ENCODE results near the gene KDM4B. TPM values are rescaled to one million over a fixed set of nuclear protein-coding genes. Genes with fewer than 3 reads are reported as not detected.
"Not testable (repeated sequence)": the region's sequence is repeated elsewhere in the genome, so short reads cannot be mapped to it uniquely, and the experiment has no call there.

Gene KDM4B
- total RNA-seq, 1 donor from 2014 or later: 21.2 TPM

DNA sequence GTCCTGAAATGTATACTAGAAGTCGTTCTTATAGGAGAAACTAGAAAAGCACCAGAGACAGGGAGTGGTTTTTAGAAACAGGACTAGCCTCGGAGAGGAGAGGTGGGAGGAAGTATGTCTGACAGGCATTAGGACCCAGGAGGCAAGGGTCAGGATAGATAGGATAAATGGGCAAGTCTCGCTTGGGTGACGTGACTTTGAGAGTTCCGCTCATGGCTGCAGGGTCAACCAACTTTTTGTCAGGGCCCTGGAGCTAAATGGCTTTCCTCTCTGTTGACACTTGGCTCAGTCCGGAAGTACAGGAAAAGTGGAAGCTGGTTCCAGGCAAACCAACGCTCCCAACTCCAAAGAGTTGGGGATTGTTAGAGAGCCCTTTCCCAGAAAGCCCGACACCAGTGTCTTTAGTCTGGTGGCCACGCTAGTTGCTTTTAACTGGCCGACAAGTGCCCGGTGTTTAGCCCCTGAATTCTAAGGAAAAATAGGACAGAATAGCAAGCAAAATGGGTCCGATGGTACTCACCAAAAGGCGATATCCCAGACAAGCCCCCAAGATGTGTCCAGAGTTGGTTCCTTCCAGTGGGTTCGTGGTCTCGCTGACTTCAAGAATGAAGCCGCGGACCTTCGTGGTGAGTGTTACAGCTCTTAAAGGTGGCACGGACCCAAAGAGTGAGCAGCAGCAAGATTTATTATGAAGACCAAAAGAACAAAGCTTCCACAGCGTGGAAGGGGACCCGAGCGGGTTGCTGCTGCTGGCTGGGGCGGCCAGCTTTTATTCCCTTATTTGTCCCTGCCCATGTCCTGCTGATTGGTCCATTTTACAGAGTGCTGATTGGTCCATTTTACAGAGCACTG is 196.2 kb downstream of the KDM4B start:
- H3K4me3 ChIP-seq (ENCODE audit: low read depth, low read length); H3K36me3 ChIP-seq (ENCODE audit: control insufficient read depth, insufficient read depth, low read length); H3K27me3 ChIP-seq (ENCODE audit: control insufficient read depth, insufficient read depth, low read length); DNase-seq (ENCODE audit: low read depth): not testable (repeated sequence)

DNA sequence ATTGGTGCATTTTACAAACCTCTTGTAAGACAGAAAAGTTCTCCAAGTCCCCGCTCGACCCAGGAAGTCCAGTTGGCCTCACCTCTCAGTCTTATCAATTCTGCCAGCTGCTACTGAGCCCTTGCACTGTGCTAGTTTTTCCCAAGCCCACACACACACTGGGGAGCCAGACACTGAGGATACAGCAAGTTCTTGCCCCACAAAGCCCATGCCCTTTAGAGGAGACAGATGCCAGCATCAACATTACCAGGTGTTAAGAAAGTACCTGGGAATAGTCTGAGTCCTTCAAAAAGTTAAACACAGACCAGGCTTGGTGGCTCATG is 196.7 kb downstream of the KDM4B start:
- TF ChIP-seq CTCF (IDR thresholded peaks at IDR 0.05; ENCODE audit: insufficient read depth, low read length, poor library complexity, severe bottlenecking): no peak
- no peak for DNase-seq (ENCODE audit: low read depth)

DNA sequence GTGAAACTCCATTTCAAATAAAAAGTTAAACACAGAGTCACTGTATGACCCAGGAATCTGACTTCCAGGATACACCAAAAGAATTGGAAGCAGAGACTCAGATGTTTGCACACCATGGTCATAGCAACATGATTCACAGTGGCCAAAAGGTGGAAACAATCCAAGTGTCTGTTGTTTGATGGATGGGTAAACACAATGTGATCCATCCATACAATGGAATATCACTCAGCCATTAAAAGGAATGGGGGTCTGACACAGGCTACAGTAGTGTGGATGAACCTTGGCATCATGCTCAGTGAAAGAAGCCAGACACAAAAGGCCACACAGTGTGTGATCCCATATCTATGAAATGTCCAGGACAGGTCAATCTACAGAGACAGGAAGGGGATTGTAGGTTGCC is 197.3 kb downstream of the KDM4B start:
- H3K27me3 ChIP-seq (ENCODE audit: control insufficient read depth, insufficient read depth, low read length): no peaks in the 10 kb centered on the region
- DNase-seq (ENCODE audit: low read depth): no peak
- H3K4me3 ChIP-seq (ENCODE audit: low read depth, low read length): no peak overlapping the region
- H3K36me3 ChIP-seq (ENCODE audit: control insufficient read depth, insufficient read depth, low read length): no peaks in the 10 kb centered on the region
- no peak for TF ChIP-seq CTCF (IDR thresholded peaks at IDR 0.05; ENCODE audit: insufficient read depth, low read length, poor library complexity, severe bottlenecking)

More for the DNA sequence above, 196.7 kb downstream of the KDM4B start:
- H3K4me3 ChIP-seq (ENCODE audit: low read depth, low read length): no peak overlapping the region
- H3K27me3 ChIP-seq (ENCODE audit: control insufficient read depth, insufficient read depth, low read length): no peaks in the 10 kb centered on the region
- H3K36me3 ChIP-seq (ENCODE audit: control insufficient read depth, insufficient read depth, low read length): no peaks in the 10 kb centered on the region

DNA sequence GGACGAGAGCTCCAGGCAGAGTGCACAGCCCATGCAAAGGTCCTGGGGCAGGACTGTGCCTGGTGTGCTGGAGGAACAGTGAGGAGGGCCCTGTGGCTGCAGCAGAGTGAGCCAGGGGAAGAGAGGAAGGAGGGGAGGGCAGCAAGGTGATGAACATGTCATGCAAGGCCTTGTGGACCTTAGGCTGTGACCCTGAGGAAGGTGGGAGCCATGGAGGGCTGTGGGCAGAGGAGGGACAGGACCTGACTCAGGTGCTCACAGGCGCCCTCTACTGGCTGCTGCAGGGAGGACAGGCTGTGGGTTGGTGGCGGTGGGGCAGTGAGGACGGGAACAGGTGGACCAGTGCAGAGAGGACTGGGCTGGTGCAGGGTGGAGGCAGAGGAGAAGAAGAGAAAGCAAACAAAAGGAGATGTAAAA is 201.4 kb downstream of the KDM4B start:
- peak; percentile 49 for TF ChIP-seq CTCF (IDR thresholded peaks at IDR 0.05; ENCODE audit: insufficient read depth, low read length, poor library complexity, severe bottlenecking)
- no peak for DNase-seq (ENCODE audit: low read depth)
- H3K27me3 ChIP-seq (ENCODE audit: control insufficient read depth, insufficient read depth, low read length): no peaks in the 10 kb centered on the region

GRCh38 chr19:5171711-5172110 is 202.8 kb downstream of the KDM4B start:
- H3K27me3 ChIP-seq (ENCODE audit: control insufficient read depth, insufficient read depth, low read length): no peaks in the 10 kb centered on the region
- H3K36me3 ChIP-seq (ENCODE audit: control insufficient read depth, insufficient read depth, low read length): no peaks in the 10 kb centered on the region
- DNase-seq (ENCODE audit: low read depth): no peak
- no peak for TF ChIP-seq CTCF (IDR thresholded peaks at IDR 0.05; ENCODE audit: insufficient read depth, low read length, poor library complexity, severe bottlenecking)
- H3K4me3 ChIP-seq (ENCODE audit: low read depth, low read length): no peak overlapping the region

More for the DNA sequence above, 201.4 kb downstream of the KDM4B start:
- H3K4me3 ChIP-seq (ENCODE audit: low read depth, low read length): no peak overlapping the region
- H3K36me3 ChIP-seq (ENCODE audit: control insufficient read depth, insufficient read depth, low read length): no peaks in the 10 kb centered on the region

DNA sequence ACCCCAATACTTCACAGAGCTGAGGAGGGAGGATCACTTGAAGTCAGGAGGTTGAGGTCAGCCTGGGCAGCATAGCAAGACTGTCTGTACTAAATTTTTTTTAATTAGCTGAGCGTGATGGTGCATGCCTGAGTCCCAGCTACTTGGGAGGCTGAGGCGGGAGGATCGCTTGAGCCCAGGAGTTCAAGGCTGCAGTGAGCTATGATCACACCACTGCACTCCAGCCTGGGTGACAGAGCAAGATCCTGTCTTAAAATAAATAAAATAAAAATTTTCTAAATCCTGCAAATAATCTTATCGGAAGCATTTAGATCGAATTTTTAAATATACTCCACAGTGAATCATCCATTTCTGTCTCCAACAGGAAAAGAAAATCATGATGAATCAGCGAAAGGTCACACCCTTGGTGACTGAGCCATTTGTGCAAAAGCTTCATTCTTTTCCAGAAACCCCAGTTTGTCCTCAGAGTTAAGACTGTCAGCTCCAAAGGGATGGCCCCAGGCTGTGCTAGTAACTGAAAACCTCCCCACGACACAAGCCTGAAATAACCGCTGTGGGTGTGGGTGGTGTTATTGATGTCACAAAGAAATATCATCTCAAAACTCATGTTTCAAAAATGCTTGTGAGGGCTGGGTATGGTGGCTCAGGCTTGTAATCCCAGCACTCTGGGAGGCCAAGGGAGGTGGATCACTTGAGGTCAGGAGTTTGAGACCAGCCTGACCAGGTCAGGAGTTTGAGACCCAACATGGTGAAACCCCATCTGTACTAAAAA is 204.1 kb downstream of the KDM4B start:
- DNase-seq (ENCODE audit: low read depth): peak; percentile 59
- no peak for TF ChIP-seq CTCF (IDR thresholded peaks at IDR 0.05; ENCODE audit: insufficient read depth, low read length, poor library complexity, severe bottlenecking)
- Histone ChIP-seq H3K27me3 (ENCODE audit: control insufficient read depth, insufficient read depth, low read length) (no peaks in the 10 kb centered on the region), H3K4me3 (ENCODE audit: low read depth, low read length) (no peak overlapping the region), H3K36me3 (ENCODE audit: control insufficient read depth, insufficient read depth, low read length) (no peaks in the 10 kb centered on the region)

All from kidney epithelial cell (primary cell).